Activated T-helper 1 cell treated with Interleukin-2 at 50 U/mL for 16 hours (primary cell): ENCODE data around the gene NAA15.
"Not testable (repeated sequence)": the region's sequence is repeated elsewhere in the genome, so short reads cannot be mapped to it uniquely, and the experiment has no call there.

Experiments
- DNase-seq: peaks from one replicate; pipeline ENCODE4 v3.0.0-alpha.2; 2020; ENCODE audit warnings: low read depth

The NAA15 gene

GRCh38 chr4:139453041-139453370 is 151.7 kb downstream of the NAA15 start:
- peak; percentile 44 for DNase-seq

GRCh38 chr4:139453371-139454110 is 152.2 kb downstream of the NAA15 start:
- DNase-seq = peak; percentile 92

- DNase-seq = no peak
Measured at GRCh38 chr4:139454111-139455045, 153.1 kb downstream of the NAA15 start, which contains the start of gene RAB33B. RAB33B (plus strand) TSS chr4:139454121; CDS start chr4:139454196, 75 bp downstream.

- no peak for DNase-seq
Measured at GRCh38 chr4:139455126-139455538, 153.8 kb downstream of the NAA15 start.

DNA sequence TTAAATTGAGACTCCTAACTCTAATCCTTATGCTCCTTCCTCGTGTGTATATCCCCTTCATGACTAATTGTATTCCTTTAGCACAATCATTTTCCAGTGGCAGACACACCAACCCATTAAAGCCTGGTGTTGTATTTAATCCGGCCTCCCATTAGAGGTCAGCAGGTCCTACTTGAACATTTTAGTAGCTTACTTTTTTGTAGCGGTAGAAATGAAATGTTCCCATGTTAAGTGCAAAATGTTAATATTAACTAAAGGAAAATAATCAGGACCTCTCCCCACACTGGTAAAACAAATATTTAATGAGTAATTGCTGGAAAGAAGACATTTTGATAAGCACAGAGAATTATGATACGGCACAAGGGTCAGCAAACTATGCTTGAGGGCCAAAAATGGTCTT is 156.0 kb downstream of the NAA15 start:
- no peak for DNase-seq

DNA sequence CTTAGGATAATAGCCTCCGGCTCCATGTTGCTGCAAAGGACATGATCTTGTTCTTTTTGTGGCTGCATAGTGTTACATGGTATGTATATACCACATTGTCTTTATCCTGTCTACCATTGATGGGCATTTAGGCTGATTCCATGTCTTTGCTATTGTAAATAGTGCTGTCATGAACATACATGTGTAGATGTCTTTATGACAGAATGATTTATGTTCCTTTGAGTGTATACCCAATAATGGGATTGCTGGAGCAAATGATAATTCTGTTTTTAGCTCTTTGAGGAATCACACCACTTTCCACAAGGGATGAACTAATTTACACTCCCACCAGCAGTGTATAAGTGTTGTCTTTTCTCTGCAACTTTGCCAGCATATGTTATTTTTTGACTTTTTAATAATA is 157.2 kb downstream of the NAA15 start:
- DNase-seq = no peak

GRCh38 chr4:139458999-139459398 is 157.7 kb downstream of the NAA15 start:
- no peak for DNase-seq

- DNase-seq = no peak
Measured at GRCh38 chr4:139460565-139460964, 159.3 kb downstream of the NAA15 start.

GRCh38 chr4:139461022-139461628 is 159.8 kb downstream of the NAA15 start:
- no peak for DNase-seq

GRCh38 chr4:139464512-139464911 is 163.2 kb downstream of the NAA15 start:
- not testable (repeated sequence) for DNase-seq

- no peak for DNase-seq
Measured at GRCh38 chr4:139465922-139466321, 164.6 kb downstream of the NAA15 start.

GRCh38 chr4:139468756-139469155 is 167.5 kb downstream of the NAA15 start:
- DNase-seq = not testable (repeated sequence)

DNA sequence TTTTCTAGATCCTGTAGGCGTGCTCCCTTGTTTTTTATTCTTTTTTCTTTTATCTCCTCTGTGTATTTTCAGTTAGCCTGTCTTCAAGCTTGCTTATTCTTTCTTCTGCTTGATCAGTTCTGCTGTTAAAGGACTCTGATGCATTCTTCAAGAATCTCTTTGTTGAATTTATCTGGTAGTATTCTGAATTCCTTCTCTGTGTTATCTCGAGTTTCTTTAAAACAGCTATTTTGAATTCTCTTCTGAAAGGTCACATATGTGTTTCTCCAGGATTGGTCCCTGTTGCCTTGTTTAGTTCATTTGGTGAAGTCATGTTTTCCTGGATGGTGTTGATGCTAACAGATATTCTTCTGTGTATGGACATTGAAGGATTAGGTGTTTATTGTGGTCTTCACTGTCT is 167.9 kb downstream of the NAA15 start:
- DNase-seq = no peak
